IMR-90 (cell line): ENCODE measurements around the gene FNIP1. TPM values are rescaled to one million over a fixed set of nuclear protein-coding genes. Genes with fewer than 3 reads are reported as not detected.

Source experiments
- ATAC-seq: fragments of 200-7000 bp; cut with Tn5 transposase; 2 replicates; pipeline ENCODE4 v1.9.1; 2020; ENCODE audit warnings: low read depth, mild to moderate bottlenecking, moderate library complexity
- BruUV-seq: library from RNA; stranded (reverse); fragments of 400-500 nt; replicated peaks from 2 replicates; lab custom pipeline; 2021; lab: Mats Ljungman, UMichigan
- CTCF ChIA-PET: fragments of 300-600 bp; formaldehyde crosslinking; extraction: SDS; loops from one replicate; lab custom pipeline; 2021; ENCODE audit warnings: antibody characterized with exemption; lab: Yijun Ruan, JAX
- POLR2A ChIA-PET: fragments of 300-600 bp; sonication (Branson Sonifier 250); formaldehyde crosslinking; loops from one replicate; lab custom pipeline; 2022; ENCODE audit warnings: antibody characterized with exemption; ENCODE audit not compliant: unreplicated experiment; lab: Charles Lee
- DNase-seq: peaks from one replicate; pipeline ENCODE4 v3.0.0; 2013
- H2AFZ ChIP-seq: replicated peaks from 2 replicates; pipeline ENCODE3; 2013; ENCODE audit warnings: low read length, mild to moderate bottlenecking; ENCODE audit not compliant: poor library complexity
- H2AK5ac ChIP-seq: 2 replicates; pipeline ENCODE4 v1.6.1; 2013; ENCODE audit warnings: low read depth, low read length, inconsistent platforms
- H2AK9ac ChIP-seq: replicated peaks from 2 replicates; pipeline ENCODE3; 2013; ENCODE audit warnings: mild to moderate bottlenecking, low read depth, low read length, moderate library complexity; ENCODE audit not compliant: poor library complexity
- H2BK120ac ChIP-seq: 2 replicates; pipeline ENCODE4 v1.6.1; 2013; ENCODE audit warnings: low read depth, low read length, inconsistent platforms
- H2BK15ac ChIP-seq: 3 replicates; pipeline ENCODE4 v1.6.1; 2013; ENCODE audit warnings: low read depth, low read length, inconsistent platforms
- H2BK20ac ChIP-seq: 2 replicates; pipeline ENCODE4 v1.6.1; 2013; ENCODE audit warnings: low read depth, mild to moderate bottlenecking, inconsistent platforms, low read length, moderate library complexity
- H2BK5ac ChIP-seq: 2 replicates; pipeline ENCODE4 v1.6.1; 2013; ENCODE audit warnings: mild to moderate bottlenecking, low read depth, low read length, inconsistent platforms; ENCODE audit not compliant: poor library complexity, severe bottlenecking
- H3K14ac ChIP-seq: replicated peaks from 2 replicates; pipeline ENCODE4 v1.6.1; 2013; ENCODE audit warnings: low read depth, low read length, inconsistent platforms
- H3K18ac ChIP-seq: 2 replicates; pipeline ENCODE4 v1.6.1; 2013; ENCODE audit warnings: low read depth, low read length, control low read depth
- H3K23ac ChIP-seq: 2 replicates; pipeline ENCODE4 v1.6.1; 2013; ENCODE audit warnings: low read depth, low read length, inconsistent platforms
- H3K27ac ChIP-seq: 2 replicates; pipeline ENCODE4 v1.5.1; 2013; ENCODE audit warnings: mild to moderate bottlenecking, control low read depth, low read length; ENCODE audit not compliant: insufficient read depth
- H3K27me3 ChIP-seq: 2 replicates; pipeline ENCODE4 v1.6.1; 2013; ENCODE audit warnings: low read length; ENCODE audit not compliant: control insufficient read depth, insufficient read depth
- H3K36me3 ChIP-seq: 2 replicates; pipeline ENCODE4 v1.6.1; 2013; ENCODE audit warnings: low read length, mixed read lengths; ENCODE audit not compliant: control insufficient read depth, insufficient read depth
- H3K4ac ChIP-seq: 2 replicates; pipeline ENCODE4 v1.6.1; 2013; ENCODE audit warnings: low read depth, low read length, inconsistent platforms
- H3K4me1 ChIP-seq: 2 replicates; pipeline ENCODE4 v1.6.1; 2013; ENCODE audit warnings: low read length, mixed read lengths; ENCODE audit not compliant: control insufficient read depth, insufficient read depth
- H3K4me2 ChIP-seq: 2 replicates; pipeline ENCODE4 v1.6.1; 2013; ENCODE audit warnings: low read depth, mild to moderate bottlenecking, control low read depth, low read length, moderate library complexity
- H3K4me3 ChIP-seq: 2 replicates; pipeline ENCODE4 v1.5.1; 2013; ENCODE audit warnings: low read depth, mild to moderate bottlenecking, control low read depth, low read length, moderate library complexity; ENCODE audit not compliant: insufficient read depth
- H3K56ac ChIP-seq: 2 replicates; pipeline ENCODE4 v1.6.1; 2013; ENCODE audit warnings: low read length, inconsistent platforms; ENCODE audit not compliant: insufficient read depth; ENCODE audit errors: extremely low read depth
- H3K79me1 ChIP-seq, 2 experiments: 2 replicates each; pipeline ENCODE4 v1.6.1; 2013; ENCODE audit warnings: low read length in 2 of 2, inconsistent platforms in 1 of 2, low read depth in 1 of 2
- H3K9ac ChIP-seq: 2 replicates; pipeline ENCODE4 v1.6.1; 2013; ENCODE audit warnings: low read depth, low read length, control low read depth
- H3K9me1 ChIP-seq: 2 replicates; pipeline ENCODE4 v1.6.1; 2013; ENCODE audit warnings: low read length, inconsistent platforms; ENCODE audit not compliant: insufficient read depth
- H3K9me3 ChIP-seq: 2 replicates; pipeline ENCODE4 v1.6.1; 2013; ENCODE audit warnings: low read length; ENCODE audit not compliant: control insufficient read depth, insufficient read depth
- H4K20me1 ChIP-seq: 2 replicates; pipeline ENCODE4 v1.6.1; 2013; ENCODE audit warnings: low read length, inconsistent platforms; ENCODE audit not compliant: insufficient read depth
- H4K5ac ChIP-seq: 2 replicates; pipeline ENCODE4 v1.6.1; 2013; ENCODE audit warnings: mild to moderate bottlenecking, low read depth, low read length, control low read depth
- H4K8ac ChIP-seq, 2 experiments: 2 replicates each; pipeline ENCODE4 v1.6.1; 2013; ENCODE audit warnings: low read depth in 2 of 2, low read length in 2 of 2, control low read depth in 1 of 2, inconsistent platforms in 1 of 2
- H4K91ac ChIP-seq: 2 replicates; pipeline ENCODE4 v1.6.1; 2013; ENCODE audit warnings: low read depth, low read length, inconsistent platforms; ENCODE audit not compliant: insufficient read depth
- BHLHE40 ChIP-seq: fragments of 150-350 bp; IDR thresholded peaks from 2 replicates; pipeline ENCODE4 v1.6.1; 2016; ENCODE audit warnings: mild to moderate bottlenecking, low read depth, low read length
- CEBPB ChIP-seq: IDR thresholded peaks from 2 replicates; pipeline ENCODE4 v1.6.1; 2012; ENCODE audit warnings: low read depth, low read length, improper control_type of control experiment
- FOS ChIP-seq: fragments of 150-350 bp; IDR thresholded peaks from 2 replicates; pipeline ENCODE4 v1.6.1; 2016; ENCODE audit warnings: low read depth, low read length
- RCOR1 ChIP-seq: IDR thresholded peaks from 2 replicates; pipeline ENCODE4 v1.6.1; 2012; ENCODE audit warnings: mild to moderate bottlenecking, low read length, improper control_type of control experiment; ENCODE audit not compliant: insufficient replicate concordance
- RFX5 ChIP-seq: IDR thresholded peaks from 2 replicates; pipeline ENCODE4 v1.8.0; 2012; ENCODE audit warnings: low read depth, mild to moderate bottlenecking, low read length, moderate library complexity
- WGBS, 2 experiments: methylation state at CpG; one replicate each; pipeline versions ENCODE4 v1.1.5 to v1.1.7; 2013; ENCODE audit warnings: missing lambda C conversion rate in 2 of 2; ENCODE audit not compliant: insufficient read length in 1 of 2; ENCODE audit errors: extremely low coverage in 2 of 2; 5-methylcytosine and 5-hydroxymethylcytosine counted together
- dilution Hi-C: fragments of 300-500 bp; cut with HindIII; formaldehyde crosslinking; loops from one replicate; pipeline ENCODE4 v1.14.3; 2018; ENCODE audit warnings: low sequenced_read_pairs; ENCODE audit not compliant: unreplicated experiment
- in situ Hi-C: fragments of 300-500 bp; cut with MboI; formaldehyde crosslinking; loops from 3 replicates; pipeline ENCODE4 v1.14.3; 2019; ENCODE audit warnings: low sequenced_read_pairs, inconsistent platforms, mixed read lengths
- intact Hi-C: fragments of 100-400 bp; cut with micrococcal nuclease; formaldehyde crosslinking; loops from 2 replicates; pipeline ENCODE4 v1.10.0; 2022
- polyA plus RNA-seq, 3 experiments: library from polyadenylated mRNA; depleted of rRNA; stranded (reverse); fragments of >200 nt; gene quantifications; 2 replicates each; pipeline ENCODE4 v1.2.3, GENCODE V29; 2012; ENCODE audit warnings: low replicate concordance in 1 of 3
- total RNA-seq: library from RNA; depleted of rRNA; stranded (reverse); fragments of >200 nt; gene quantifications from 2 replicates; pipeline ENCODE4 v1.2.3, GENCODE V29; 2012

The FNIP1 gene
- total and polyA plus RNA-seq, 2 of the 4 experiments (the other 2 are of a cell fraction): 5.6 to 34.1 TPM

DNA sequence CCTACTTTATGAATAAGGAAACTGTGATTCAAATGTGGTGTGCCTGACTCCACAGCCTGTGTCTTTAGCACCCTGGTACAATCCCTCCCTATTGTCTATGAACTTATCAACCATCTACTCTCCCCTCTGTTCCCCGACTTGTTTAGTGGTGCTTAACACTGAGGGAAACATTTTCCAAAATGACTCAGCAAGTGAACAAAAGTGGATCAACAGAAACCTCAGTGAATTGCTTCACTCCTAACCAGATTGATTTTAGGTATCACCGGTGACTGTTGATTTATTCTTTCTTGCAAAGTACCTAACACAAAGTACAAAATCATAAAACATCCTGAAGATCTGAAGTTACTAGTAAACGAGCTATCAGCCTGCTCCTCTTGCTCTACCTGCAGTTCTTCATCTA lies 119.7 kb downstream of the FNIP1 start:
- Histone ChIP-seq H3K9ac (no peak overlapping the region), H2AK9ac (no peak overlapping the region), H3K4me1 (peaks cover 13% of the 10 kb centered on the region), H3K36me3 (peaks cover 21% of the 10 kb centered on the region), H3K27me3 (no peaks in the 10 kb centered on the region), H2BK5ac (no peak overlapping the region), H2BK120ac (no peak overlapping the region), H3K27ac (no peak overlapping the region), H3K79me1 (peaks cover 12 to 44% of the 10 kb centered on the region in 2 experiments), H2AK5ac (no peak overlapping the region), H3K4ac (no peak overlapping the region), H3K18ac (no peak overlapping the region), H3K4me2 (no peak overlapping the region), H4K8ac (no peak overlapping the region), H3K9me1 (peaks cover 10% of the 10 kb centered on the region), H4K5ac (no peak overlapping the region), H3K23ac (no peak overlapping the region), H3K4me3 (no peak overlapping the region), H2AFZ (no peak overlapping the region), H3K56ac (no peak overlapping the region), H2BK15ac (no peak overlapping the region), H4K91ac (no peak overlapping the region), H2BK20ac (no peak overlapping the region), H3K9me3 (no peaks in the 10 kb centered on the region), H3K14ac (no peak overlapping the region), H4K20me1 (peaks cover 4% of the 10 kb centered on the region; the same call in 1 of the 2 replicates)
- WGBS, 2 experiments: 82% methylated on average over 2 of the region's 3 CpGs; no CpG with 5 or more reads in 1 of the 2 experiments
- intact Hi-C loops (no loop called here), dilution Hi-C loops (no loop called here), in situ Hi-C loops (no loop called here)
- BruUV-seq: no TSS peak
- POLR2A ChIA-PET: no interaction called here
- TF ChIP-seq RFX5 (no peak), CEBPB (no peak), BHLHE40 (no peak), RCOR1 (no peak), FOS (no peak)
- ATAC-seq: no peak
- DNase-seq: no peak
- CTCF ChIA-PET: no interaction called here
